Suprapubic skin (tissue), 4 donors: ENCODE data around the gene S100PBP.

Source experiments
- EP300 ChIP-seq: sonication (generic); formaldehyde crosslinking; IDR thresholded peaks from one replicate; pipeline ENCODE4 v1.6.1; 2017; ENCODE audit warnings: antibody characterized with exemption
- POLR2A ChIP-seq, 2 donors: fragments of 450-650 bp; IDR thresholded peaks; one replicate each; pipeline ENCODE4 v1.6.1; 2017; ENCODE audit warnings: antibody characterized with exemption in 2 of 2, mild to moderate bottlenecking in 2 of 2, moderate library complexity in 2 of 2
- POLR2AphosphoS5 ChIP-seq, 3 donors: sonication (generic); formaldehyde crosslinking; IDR thresholded peaks; one replicate each; pipeline ENCODE4 v1.6.1; 2017; ENCODE audit warnings: antibody characterized with exemption in 3 of 3
- TF ChIP-seq, protein P1 (sequence below), 2 donors: fragments of 200-600 bp in 1 of 2; fragments of 450-650 bp in 1 of 2; sonication (generic) in 1 of 2; IDR thresholded peaks; one replicate each; pipeline ENCODE4 v1.5.1; 2016 to 2019; ENCODE audit warnings: antibody characterized with exemption in 2 of 2, mild to moderate bottlenecking in 1 of 2, moderate library complexity in 1 of 2

DNA sequence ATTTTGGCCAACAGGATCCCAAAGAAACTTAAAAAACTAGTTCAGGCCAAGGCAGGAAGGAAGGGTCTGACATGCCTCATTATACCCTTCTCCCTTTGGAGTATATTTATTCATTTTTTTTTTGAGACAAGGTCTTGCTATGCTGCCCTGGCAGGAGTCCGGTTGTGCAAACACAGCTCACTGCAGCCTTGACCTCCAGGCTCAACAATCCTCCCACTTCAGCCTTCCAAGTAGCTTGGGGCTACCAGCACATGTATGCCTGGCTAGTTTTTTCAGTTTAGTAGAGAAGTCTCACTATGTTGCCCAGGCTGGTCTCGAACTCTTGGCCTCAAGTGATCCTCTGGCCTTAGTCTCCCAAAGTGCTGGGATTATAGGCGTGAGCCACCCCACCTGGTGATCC is 5.5 kb upstream of the S100PBP start:
- TF ChIP-seq, protein P1, sequence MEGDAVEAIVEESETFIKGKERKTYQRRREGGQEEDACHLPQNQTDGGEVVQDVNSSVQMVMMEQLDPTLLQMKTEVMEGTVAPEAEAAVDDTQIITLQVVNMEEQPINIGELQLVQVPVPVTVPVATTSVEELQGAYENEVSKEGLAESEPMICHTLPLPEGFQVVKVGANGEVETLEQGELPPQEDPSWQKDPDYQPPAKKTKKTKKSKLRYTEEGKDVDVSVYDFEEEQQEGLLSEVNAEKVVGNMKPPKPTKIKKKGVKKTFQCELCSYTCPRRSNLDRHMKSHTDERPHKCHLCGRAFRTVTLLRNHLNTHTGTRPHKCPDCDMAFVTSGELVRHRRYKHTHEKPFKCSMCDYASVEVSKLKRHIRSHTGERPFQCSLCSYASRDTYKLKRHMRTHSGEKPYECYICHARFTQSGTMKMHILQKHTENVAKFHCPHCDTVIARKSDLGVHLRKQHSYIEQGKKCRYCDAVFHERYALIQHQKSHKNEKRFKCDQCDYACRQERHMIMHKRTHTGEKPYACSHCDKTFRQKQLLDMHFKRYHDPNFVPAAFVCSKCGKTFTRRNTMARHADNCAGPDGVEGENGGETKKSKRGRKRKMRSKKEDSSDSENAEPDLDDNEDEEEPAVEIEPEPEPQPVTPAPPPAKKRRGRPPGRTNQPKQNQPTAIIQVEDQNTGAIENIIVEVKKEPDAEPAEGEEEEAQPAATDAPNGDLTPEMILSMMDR (IDR thresholded peaks at IDR 0.05), result no peak
- TF ChIP-seq POLR2A (IDR thresholded peaks at IDR 0.05) (no peak), POLR2AphosphoS5 (IDR thresholded peaks at IDR 0.05) (no peak), EP300 (no peak)
